ENCODE data around the gene ZNF133. TPM values are rescaled to one million over a fixed set of nuclear protein-coding genes. Genes with fewer than 3 reads are reported as not detected.

Gene ZNF133
- 15.4 and 19.7 TPM in 2 replicates for total RNA-seq

GRCh38 chr20:18287915-18288748, at the start of gene ZNF133:
Gene ZNF133, plus strand, starts transcription at chr20:18288527. Its CDS starts 17,160 bp downstream, at chr20:18305687.

Other genes starting within 250 kb of the ZNF133 start
- gene OVOL2, start 230.6 kb upstream of the ZNF133 start, total RNA-seq = not detected in 2 replicates
- 10.4 and 10.6 TPM in 2 replicates for gene KAT14, start 150.7 kb upstream of the ZNF133 start, total RNA-seq
- gene PET117, start 150.7 kb upstream of the ZNF133 start, total RNA-seq = 8.7 and 9.7 TPM in 2 replicates
- 0.63 and 0.94 TPM in 2 replicates for gene DZANK1, start 178.5 kb downstream of the ZNF133 start, total RNA-seq
- gene POLR3F, start 178.9 kb downstream of the ZNF133 start, total RNA-seq = 11.6 and 12.3 TPM in 2 replicates
- 9.4 and 12.2 TPM in 2 replicates for gene RBBP9, start 208.7 kb downstream of the ZNF133 start, total RNA-seq
- gene SEC23B, start 219.4 kb downstream of the ZNF133 start, total RNA-seq = 47.5 and 48.3 TPM in 2 replicates

Data from endothelial cell of coronary artery (primary cell).